Body of pancreas (tissue), 4 donors: Measurements from ENCODE around the gene CACNG4. TPM values are rescaled to one million over a fixed set of nuclear protein-coding genes. Genes with fewer than 3 reads are reported as not detected.

Source experiments
- ATAC-seq: fragments of 150-250 bp; one replicate; pipeline ENCODE4 v1.9.1; 2016
- DNase-seq, 4 donors: peaks; one replicate each; pipeline ENCODE4 v3.0.0-alpha.2; 2019
- H3K27ac ChIP-seq, 4 donors: fragments of 200-600 bp; sonication (generic); 1 replicate in 3 of 4; 2 replicates in 1 of 4; pipeline versions ENCODE4 v1.5.1 to v1.6.1; 2016 to 2019; ENCODE audit warnings: mild to moderate bottlenecking in 1 of 4, mixed read lengths in 1 of 4, moderate library complexity in 1 of 4
- H3K27me3 ChIP-seq, 2 donors: fragments of 200-600 bp; sonication (generic); one replicate each; pipeline ENCODE4 v1.6.0; 2016; ENCODE audit warnings: mild to moderate bottlenecking in 1 of 2
- H3K36me3 ChIP-seq, 2 donors: fragments of 200-600 bp; sonication (generic); replicated peaks in 1 of 2; 2 replicates each; pipeline ENCODE4 v1.5.1; 2016; ENCODE audit warnings: low read depth in 2 of 2; ENCODE audit not compliant: insufficient read depth in 1 of 2
- H3K4me1 ChIP-seq: fragments of 200-600 bp; sonication (generic); one replicate; pipeline ENCODE4 v1.6.0; 2016
- H3K4me3 ChIP-seq, 2 donors: fragments of 200-600 bp; sonication (generic); 1 replicate in 1 of 2; 2 replicates in 1 of 2; pipeline ENCODE4 v1.5.1; 2016 to 2019
- H3K9me3 ChIP-seq, 3 donors: fragments of 200-600 bp; sonication (generic); 1 replicate in 2 of 3; 2 replicates in 1 of 3; pipeline ENCODE4 v1.5.1; 2016
- CTCF ChIP-seq, 7 experiments: fragments of 450-650 bp in 4 of 7; fragments of 200-600 bp in 3 of 7; sonication (generic) in 3 of 7; IDR thresholded peaks; one replicate each; pipeline ENCODE4 v1.5.1; 2016 to 2019; ENCODE audit warnings: antibody characterized with exemption in 7 of 7
- POLR2A ChIP-seq, 3 donors: fragments of 450-650 bp; IDR thresholded peaks; one replicate each; pipeline ENCODE4 v1.6.1; 2016; ENCODE audit warnings: antibody characterized with exemption in 3 of 3, mild to moderate bottlenecking in 2 of 3
- WGBS, 2 donors: methylation state at CpG; one replicate each; pipeline ENCODE4 v1.1.5; 2017; 5-methylcytosine and 5-hydroxymethylcytosine counted together
- intact Hi-C: fragments of 100-400 bp; cut with DNase I; formaldehyde crosslinking; loops from one replicate; pipeline ENCODE4 v1.15.1; 2023
- total RNA-seq, 2 donors: library from RNA; depleted of rRNA; stranded (reverse); fragments of >200 nt; gene quantifications; one replicate each; pipeline ENCODE4 v1.1.0, GENCODE V29; 2016

Gene CACNG4
- total RNA-seq, 2 donors from 2014 or later: 0.26 TPM; not detected in 1

DNA sequence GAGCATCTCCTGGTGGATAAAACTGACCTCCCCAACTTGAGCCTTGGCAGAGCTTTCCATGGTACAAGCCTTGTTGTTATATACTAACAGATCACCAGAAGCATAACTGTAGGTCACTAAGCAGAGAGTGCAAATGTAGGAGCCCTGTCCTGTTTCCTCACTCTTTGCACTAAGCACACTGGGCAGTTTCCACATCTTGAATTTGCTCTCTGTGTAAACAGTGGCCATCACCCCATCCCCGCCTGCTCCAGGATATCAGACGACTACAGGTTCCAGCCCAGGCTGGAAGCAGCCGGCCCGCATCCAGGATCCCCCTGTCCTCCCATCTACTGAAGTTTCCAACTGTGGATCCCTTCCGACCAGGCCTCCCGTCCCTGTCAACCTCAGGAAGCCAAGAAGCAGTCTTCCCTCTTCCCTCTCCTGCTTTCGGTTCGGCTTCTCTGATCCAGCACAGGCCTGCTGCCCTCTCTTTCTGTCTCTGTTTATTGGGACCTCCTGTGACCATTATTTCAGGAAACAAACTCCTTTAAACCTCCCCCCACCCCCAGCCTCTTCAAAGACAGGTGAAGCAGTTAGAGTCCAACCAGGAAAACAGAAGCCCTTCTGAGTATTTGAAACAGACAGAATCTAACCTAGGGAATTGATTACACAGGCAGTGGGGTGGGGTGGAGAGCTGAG, 22.6 kb upstream of the CACNG4 start:
- Histone ChIP-seq H3K27me3 (no peaks in the 10 kb centered on the region), H3K4me3 (no peak overlapping the region), H3K9me3 (no peaks in the 10 kb centered on the region), H3K4me1 (peaks cover 10% of the 10 kb centered on the region), H3K27ac (no peak overlapping the region), H3K36me3 (no peaks in the 10 kb centered on the region)
- TF ChIP-seq POLR2A (IDR thresholded peaks at IDR 0.05): no peak
- no peak for TF ChIP-seq CTCF (IDR thresholded peaks at IDR 0.05)
- WGBS, 2 donors: 82 to 89% methylated on average over 8 of the region's 8 CpGs
- DNase-seq (no peak), ATAC-seq (no peak)
- intact Hi-C loops: no loop called here

GRCh38 chr17:66942451-66943264, 21.8 kb upstream of the CACNG4 start:
- H3K27ac ChIP-seq: no peak overlapping the region
- no peak overlapping the region for H3K4me3 ChIP-seq
- DNase-seq: no peak
- no peaks in the 10 kb centered on the region for H3K9me3 ChIP-seq
- WGBS, 2 donors: 61 to 79% methylated on average over 8 of the region's 8 CpGs
- intact Hi-C loops: no loop called here
- TF ChIP-seq CTCF (IDR thresholded peaks at IDR 0.05): no peak
- no peaks in the 10 kb centered on the region for H3K27me3 ChIP-seq
- H3K36me3 ChIP-seq: no peaks in the 10 kb centered on the region
- no peak for ATAC-seq
- H3K4me1 ChIP-seq: peaks cover 10% of the 10 kb centered on the region

- H3K4me1 ChIP-seq: peaks cover 10% of the 10 kb centered on the region
- 72 to 84% methylated on average over 6 of the region's 6 CpGs for WGBS, 2 donors
- no peak for TF ChIP-seq CTCF (IDR thresholded peaks at IDR 0.05)
- TF ChIP-seq POLR2A (IDR thresholded peaks at IDR 0.05): no peak
- H3K27ac ChIP-seq: no peak overlapping the region
- no peak overlapping the region for H3K4me3 ChIP-seq
- intact Hi-C loops: no loop called here
- no peaks in the 10 kb centered on the region for H3K36me3 ChIP-seq
- no peaks in the 10 kb centered on the region for H3K9me3 ChIP-seq
- DNase-seq (no peak), ATAC-seq (no peak)
- no peaks in the 10 kb centered on the region for H3K27me3 ChIP-seq
These were observed 21.0 kb upstream of the CACNG4 start for GRCh38 chr17:66943484-66943883.

DNA sequence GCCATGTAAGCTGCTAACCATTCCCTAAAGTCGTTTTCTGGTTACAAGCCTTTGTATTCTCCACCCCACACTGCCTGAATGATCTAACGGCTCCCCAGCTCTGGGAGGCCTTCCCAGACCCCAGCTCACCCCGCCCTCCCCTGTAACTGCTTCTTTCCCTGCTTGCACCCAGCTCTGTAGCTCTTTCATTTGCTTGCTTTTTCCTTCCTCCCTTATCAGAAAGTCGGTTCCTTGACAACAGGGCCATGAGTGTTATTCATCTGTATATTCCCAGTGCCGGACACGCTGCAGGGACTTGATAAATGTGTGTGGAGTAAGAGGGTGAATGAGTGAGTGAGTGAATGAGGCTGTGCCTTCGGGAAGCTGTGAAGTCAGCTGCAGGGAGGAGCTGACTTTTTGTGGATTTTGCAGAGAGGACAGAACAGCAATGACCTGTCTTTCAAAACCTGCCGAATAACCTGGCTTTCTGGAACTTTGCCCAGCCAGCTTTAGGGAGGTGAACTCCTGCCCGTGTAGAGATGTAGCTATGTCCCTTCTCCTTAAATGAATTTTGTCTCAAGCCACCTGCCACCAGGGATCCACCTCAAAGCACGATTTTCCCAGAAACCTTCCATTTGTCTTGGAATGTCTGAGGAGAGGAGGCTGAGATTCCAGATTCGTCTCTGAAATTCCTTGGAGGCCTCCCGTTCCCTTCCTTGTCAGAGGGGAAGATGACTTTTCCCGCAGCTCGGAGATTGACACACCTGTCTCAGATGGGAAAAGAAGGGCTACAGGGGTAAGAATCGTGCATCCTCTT, 20.0 kb upstream of the CACNG4 start:
- intact Hi-C loops: no loop called here
- ATAC-seq (peak; percentile 27), DNase-seq (peak in 1 of 4 donors; percentile 18)
- Histone ChIP-seq H3K4me1 (peaks cover 10% of the 10 kb centered on the region), H3K9me3 (no peaks in the 10 kb centered on the region), H3K27me3 (no peaks in the 10 kb centered on the region), H3K4me3 (no peak overlapping the region), H3K27ac (no peak overlapping the region), H3K36me3 (no peaks in the 10 kb centered on the region)
- WGBS, 2 donors: 12 to 13% methylated on average over 15 of the region's 15 CpGs
- TF ChIP-seq CTCF (IDR thresholded peaks at IDR 0.05) (no peak), POLR2A (IDR thresholded peaks at IDR 0.05) (no peak)
